ENCODE results near the gene DCUN1D4.

The DCUN1D4 gene

GRCh38 chr4:51958199-51958968, 115.4 kb downstream of the DCUN1D4 start:
- in situ Hi-C loops (cut with MboI; ENCODE audit: low sequenced_read_pairs), result no loop called here

- in situ Hi-C loops (cut with MboI; ENCODE audit: low sequenced_read_pairs), result no loop called here
These were observed 117.5 kb downstream of the DCUN1D4 start for GRCh38 chr4:51960486-51960885.

GRCh38 chr4:51963841-51964517, 121.0 kb downstream of the DCUN1D4 start:
- in situ Hi-C loops (cut with MboI; ENCODE audit: low sequenced_read_pairs), result no loop called here

GRCh38 chr4:51965862-51966261, 122.9 kb downstream of the DCUN1D4 start:
- in situ Hi-C loops (cut with MboI; ENCODE audit: low sequenced_read_pairs), result no loop called here

All from HL-60/S4 treated with phorbol 12-myristate 13-acetate at 8.2 ng/mL for 4 days and 3 days (cell line).